Measurements from ENCODE around the gene RORC. TPM values are rescaled to one million over a fixed set of nuclear protein-coding genes. Genes with fewer than 3 reads are reported as not detected.

RORC gene
- total RNA-seq, 1 donor from 2014 or later: 0.17 TPM

DNA sequence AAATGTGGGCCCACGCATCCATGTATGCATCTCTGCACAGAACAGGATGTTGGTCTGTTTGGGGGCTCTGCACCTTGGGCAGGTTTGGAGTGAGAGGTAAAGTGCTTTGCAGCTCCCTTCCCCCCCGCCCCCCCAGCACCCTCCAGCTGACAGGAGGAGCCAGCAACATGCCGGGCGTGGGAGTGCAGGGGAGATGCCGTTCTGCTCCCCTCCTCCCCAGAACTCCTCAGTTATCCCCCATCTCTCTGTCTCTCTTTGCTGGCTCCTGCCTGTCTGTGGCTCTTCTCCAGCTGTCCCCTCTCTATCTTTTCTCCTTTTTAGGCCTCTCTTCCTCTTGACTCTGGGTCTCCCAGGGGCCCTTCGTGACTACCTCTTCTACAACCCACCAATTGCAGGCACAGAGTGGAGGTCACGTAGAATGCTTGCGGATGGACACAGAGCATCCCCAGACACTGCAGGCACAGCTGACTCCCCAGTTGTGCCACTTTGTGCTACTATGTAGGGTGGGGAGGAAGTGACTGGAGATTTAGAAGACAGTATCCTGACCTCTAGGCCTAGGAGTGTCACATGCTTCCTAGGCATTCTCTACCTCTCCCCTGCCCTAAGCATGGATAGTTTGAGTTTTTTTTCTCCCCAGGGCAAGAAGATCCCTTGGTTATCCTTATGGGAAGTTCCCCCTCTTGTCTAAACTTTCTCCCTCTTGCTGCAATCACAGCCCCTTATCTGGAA, 1.7 kb upstream of the RORC start:
- TF ChIP-seq, protein P1, sequence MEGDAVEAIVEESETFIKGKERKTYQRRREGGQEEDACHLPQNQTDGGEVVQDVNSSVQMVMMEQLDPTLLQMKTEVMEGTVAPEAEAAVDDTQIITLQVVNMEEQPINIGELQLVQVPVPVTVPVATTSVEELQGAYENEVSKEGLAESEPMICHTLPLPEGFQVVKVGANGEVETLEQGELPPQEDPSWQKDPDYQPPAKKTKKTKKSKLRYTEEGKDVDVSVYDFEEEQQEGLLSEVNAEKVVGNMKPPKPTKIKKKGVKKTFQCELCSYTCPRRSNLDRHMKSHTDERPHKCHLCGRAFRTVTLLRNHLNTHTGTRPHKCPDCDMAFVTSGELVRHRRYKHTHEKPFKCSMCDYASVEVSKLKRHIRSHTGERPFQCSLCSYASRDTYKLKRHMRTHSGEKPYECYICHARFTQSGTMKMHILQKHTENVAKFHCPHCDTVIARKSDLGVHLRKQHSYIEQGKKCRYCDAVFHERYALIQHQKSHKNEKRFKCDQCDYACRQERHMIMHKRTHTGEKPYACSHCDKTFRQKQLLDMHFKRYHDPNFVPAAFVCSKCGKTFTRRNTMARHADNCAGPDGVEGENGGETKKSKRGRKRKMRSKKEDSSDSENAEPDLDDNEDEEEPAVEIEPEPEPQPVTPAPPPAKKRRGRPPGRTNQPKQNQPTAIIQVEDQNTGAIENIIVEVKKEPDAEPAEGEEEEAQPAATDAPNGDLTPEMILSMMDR (IDR thresholded peaks at IDR 0.05; ENCODE audit: insufficient read depth, low read length, poor library complexity, severe bottlenecking): no peak
- no peaks in the 10 kb centered on the region for H3K36me3 ChIP-seq (ENCODE audit: control insufficient read depth, insufficient read depth, low read length)
- DNase-seq (ENCODE audit: low read depth): no peak
- H3K27me3 ChIP-seq (ENCODE audit: control insufficient read depth, insufficient read depth, low read length): peaks cover 4% of the 10 kb centered on the region
- no peak overlapping the region for H3K4me3 ChIP-seq (ENCODE audit: low read depth, low read length)

DNA sequence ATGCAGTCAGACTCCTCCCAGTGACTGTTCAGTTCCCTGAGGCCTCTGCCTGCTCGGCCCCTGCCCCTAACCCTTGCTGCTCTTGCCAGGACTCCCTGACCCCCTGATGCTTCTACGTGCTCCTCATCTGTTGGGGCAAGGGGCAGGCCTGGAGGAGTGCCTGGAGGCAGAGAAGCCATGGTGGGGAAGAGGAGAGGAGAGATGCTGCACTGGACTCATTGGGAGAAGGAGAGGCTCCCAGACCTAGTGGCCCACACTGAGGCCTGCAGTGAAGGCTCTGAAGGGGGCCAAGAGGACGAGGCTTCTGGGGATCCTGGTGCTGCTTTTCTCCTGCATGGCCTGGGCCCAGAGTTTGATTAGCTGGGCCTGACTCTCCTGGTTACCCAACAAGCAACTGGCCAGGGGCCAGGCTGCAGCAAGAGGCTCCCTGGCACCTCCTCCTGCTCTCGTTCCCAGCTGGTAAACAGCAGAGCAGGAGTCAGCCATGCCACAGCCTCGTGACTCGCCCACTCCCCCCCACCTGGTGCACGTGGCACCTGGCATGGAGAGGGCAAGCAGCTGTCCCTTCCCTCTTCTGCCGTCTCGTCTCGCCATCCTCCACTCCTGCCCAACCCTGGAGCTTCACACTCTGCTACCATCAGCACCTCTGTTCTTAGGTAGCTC, 847 bp upstream of the RORC start:
- H3K27me3 ChIP-seq (ENCODE audit: control insufficient read depth, insufficient read depth, low read length): no peaks in the 10 kb centered on the region
- TF ChIP-seq, protein P1 (IDR thresholded peaks at IDR 0.05; ENCODE audit: insufficient read depth, low read length, poor library complexity, severe bottlenecking): no peak
- H3K36me3 ChIP-seq (ENCODE audit: control insufficient read depth, insufficient read depth, low read length): no peaks in the 10 kb centered on the region
- no peak for DNase-seq (ENCODE audit: low read depth)
- H3K4me3 ChIP-seq (ENCODE audit: low read depth, low read length): no peak overlapping the region

DNA sequence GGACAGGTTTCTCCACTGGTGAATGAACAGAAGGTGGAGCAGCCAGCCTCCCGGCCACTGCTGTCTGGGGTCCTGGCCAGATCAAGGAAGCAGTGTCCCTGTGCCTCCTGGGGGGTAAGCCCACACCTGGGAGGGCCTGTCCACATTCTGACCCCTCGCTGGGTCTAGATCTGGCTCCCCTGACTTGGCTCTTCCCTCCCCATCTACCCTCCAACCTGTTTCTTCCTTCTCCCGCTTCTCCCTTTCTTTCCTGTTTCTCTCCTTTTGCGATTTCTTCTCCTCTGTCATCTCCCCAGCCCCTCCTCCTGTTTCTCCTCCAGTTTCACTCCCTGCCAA, 378 bp downstream of the RORC start:
- Histone ChIP-seq H3K36me3 (ENCODE audit: control insufficient read depth, insufficient read depth, low read length) (no peaks in the 10 kb centered on the region), H3K27me3 (ENCODE audit: control insufficient read depth, insufficient read depth, low read length) (no peaks in the 10 kb centered on the region), H3K4me3 (ENCODE audit: low read depth, low read length) (no peak overlapping the region)
- DNase-seq (ENCODE audit: low read depth): no peak
- TF ChIP-seq, protein P1 (IDR thresholded peaks at IDR 0.05; ENCODE audit: insufficient read depth, low read length, poor library complexity, severe bottlenecking): no peak

DNA sequence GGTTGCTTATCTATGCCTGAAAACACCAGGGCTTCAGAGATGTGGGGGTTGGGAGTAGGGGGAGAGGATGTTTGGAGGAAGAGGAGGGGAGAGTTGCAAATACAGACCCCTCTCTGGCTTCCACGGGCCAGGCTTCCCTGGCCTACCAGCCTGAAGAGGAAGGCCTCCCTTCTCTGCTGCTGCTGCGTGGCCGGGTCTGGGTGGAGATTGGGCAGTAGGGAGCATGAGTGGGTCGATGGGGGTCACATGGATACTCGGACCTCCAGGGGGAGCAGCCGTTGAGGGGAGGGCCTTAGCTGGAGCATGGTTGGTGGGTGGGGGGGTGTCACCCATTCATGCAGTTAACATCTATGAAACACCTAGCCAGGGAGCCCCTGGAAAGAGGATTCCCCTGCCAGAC, 1.5 kb downstream of the RORC start:
- H3K27me3 ChIP-seq (ENCODE audit: control insufficient read depth, insufficient read depth, low read length): no peaks in the 10 kb centered on the region

DNA sequence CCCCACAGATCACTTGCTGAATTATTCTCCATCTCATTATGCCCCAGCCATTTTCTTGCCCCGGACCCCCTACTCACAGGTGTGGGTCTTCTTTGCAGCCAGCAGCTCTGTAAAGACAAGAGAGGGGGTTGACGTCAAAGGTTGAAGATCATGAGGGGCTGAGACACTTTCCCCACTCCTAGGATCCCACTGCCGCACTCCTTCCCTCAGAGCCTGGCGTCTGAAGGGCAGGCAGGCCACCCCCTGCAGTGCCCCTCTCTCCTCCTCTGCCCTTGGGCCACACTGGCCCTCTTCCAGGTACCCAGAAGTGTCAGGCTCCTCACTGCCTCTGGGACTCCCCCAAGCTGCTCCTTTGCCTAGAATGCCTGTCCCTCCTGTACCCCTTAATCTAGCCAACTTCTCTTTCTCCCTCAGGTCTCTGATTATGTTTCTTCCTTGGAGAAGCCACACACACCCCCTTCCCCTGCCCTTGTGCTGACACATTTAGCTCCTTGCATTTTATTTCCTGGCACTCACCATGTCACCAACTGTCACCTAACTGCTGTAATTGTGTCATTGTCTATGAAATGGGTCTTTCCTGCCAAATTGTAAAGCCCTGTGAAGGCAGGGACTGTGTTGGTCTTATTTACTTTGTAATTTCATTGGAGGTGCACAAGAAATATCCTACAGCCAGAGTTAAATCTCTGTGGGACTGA, 2.1 kb downstream of the RORC start:
- Histone ChIP-seq H3K36me3 (ENCODE audit: control insufficient read depth, insufficient read depth, low read length) (no peaks in the 10 kb centered on the region), H3K27me3 (ENCODE audit: control insufficient read depth, insufficient read depth, low read length) (no peaks in the 10 kb centered on the region), H3K4me3 (ENCODE audit: low read depth, low read length) (no peak overlapping the region)
- TF ChIP-seq, protein P1 (IDR thresholded peaks at IDR 0.05; ENCODE audit: insufficient read depth, low read length, poor library complexity, severe bottlenecking): no peak
- DNase-seq (ENCODE audit: low read depth): no peak

More for the DNA sequence above, 1.5 kb downstream of the RORC start:
- DNase-seq (ENCODE audit: low read depth): no peak
- Histone ChIP-seq H3K36me3 (ENCODE audit: control insufficient read depth, insufficient read depth, low read length) (no peaks in the 10 kb centered on the region), H3K4me3 (ENCODE audit: low read depth, low read length) (no peak overlapping the region)
- TF ChIP-seq, protein P1 (IDR thresholded peaks at IDR 0.05; ENCODE audit: insufficient read depth, low read length, poor library complexity, severe bottlenecking): no peak
